GM19099 (cell line): ENCODE data around the gene FYB2.

Experiments
- POLR2A ChIP-seq: IDR thresholded peaks from 3 replicates; pipeline ENCODE4 v1.6.1; 2011; ENCODE audit warnings: low read depth; ENCODE audit not compliant: insufficient read length; ENCODE audit errors: extremely low read depth

FYB2 gene

DNA sequence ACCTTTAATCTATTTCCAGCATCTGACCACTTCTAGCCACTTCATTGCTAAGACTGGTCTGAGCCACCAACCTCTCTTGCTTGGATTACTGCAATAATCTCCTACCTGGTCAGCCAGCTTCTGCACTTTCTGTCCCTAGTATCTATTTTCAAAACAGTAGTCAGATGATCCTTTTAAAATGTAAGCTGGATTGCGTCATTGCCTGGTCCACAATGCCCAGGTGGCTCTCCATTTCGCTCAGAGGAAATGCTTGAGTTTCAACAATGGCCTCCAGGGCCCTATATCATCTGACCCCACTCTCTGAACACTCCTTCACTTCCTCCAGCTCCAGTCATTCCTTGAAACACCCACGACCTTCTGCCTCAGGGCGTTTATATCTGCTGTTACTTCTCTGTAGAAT, 2.3 kb downstream of the FYB2 start:
- TF ChIP-seq POLR2A, result no peak

DNA sequence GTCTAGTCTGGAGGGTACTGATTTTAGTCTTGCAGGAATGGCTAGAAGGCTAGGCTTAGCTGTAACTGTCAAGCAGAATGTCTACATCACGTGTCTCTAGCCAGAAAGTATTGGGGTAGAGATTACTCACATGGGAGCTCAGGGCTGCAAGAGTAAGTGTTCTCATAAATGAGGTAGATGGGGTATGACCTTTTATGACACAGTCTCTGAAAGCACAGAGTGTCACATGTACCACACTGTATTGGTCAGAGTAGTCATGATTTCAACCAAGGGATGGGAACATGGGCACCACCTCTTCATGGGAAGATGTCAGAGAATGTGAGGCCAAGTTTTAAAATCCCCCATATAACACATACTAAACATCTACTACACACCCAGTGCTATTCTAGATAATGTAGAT, 2.9 kb downstream of the FYB2 start:
- no peak for TF ChIP-seq POLR2A

DNA sequence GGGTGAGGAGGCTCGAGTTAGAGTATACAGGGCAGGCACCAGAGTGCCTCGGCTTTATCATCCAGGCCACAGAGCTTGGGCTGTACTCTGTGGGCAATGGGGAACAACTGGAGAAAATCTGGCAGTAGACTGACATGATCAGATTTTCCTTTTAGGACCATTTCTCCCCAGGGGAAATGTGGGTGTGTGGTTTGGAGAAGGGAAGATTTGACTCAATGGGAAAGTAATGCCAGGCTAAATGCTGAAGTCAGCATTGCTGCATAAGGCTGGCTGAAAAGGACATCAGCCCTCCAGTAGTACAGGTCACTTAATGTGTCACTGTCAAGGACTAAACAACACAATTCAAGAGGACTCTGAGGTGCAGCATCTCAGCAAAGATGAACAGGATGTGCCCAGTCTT, 5.0 kb downstream of the FYB2 start:
- no peak for TF ChIP-seq POLR2A

DNA sequence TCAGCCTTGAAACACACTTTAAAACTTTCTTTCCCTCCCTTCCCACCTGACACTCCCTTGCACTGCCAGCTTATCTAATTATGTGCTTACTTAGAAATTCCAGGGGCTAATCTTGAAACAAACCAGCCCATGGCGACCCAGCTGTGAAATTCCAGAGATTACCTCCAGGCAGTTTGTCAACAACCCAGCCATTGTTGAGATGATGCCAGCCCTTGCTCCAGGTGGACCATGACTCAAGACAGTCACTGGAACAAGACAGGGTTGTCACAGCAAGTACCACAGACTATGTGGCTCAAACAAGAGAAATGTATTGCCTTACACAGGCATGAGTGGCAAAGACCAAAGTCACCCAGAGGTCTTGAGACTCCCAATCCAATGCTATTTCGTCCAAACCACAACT, 7.9 kb downstream of the FYB2 start:
- TF ChIP-seq POLR2A, result no peak

DNA sequence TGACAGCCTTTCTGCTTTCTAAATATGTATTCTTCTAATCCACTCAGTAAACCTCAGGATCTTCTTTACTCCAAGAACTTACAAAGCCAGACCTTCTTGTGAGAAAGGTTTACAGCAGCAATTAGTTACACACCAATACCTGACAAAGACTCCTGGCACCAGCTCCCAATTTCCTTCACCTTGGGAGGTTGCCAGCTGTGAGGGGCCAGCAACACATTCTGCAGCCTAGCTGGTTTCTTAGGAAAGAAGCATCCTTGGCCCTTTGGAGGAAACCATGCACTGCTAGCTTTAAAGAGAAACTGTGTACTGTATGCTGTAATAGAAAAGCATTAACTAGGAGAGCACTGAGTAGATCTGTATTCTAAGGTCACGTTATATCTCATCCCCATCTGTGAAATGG, 10.8 kb downstream of the FYB2 start:
- no peak for TF ChIP-seq POLR2A

DNA sequence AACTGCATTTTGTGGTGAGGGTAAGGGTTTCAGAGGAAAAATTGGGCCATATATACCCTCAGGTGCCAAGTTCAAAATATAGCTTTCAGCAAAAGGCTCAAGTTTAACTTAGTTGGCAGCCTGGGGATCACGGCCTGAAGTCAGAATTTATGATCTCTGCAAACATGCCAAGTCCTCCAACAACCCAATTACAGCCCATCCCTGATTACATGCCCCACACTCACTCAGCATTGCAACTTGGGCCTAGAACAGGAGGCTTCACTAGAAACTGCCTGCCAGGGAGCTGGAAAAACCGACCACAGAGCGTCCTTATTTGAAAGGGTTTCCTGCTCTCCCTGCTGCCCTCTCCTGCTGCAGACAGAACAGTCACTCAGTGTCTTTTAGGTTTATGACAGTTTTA, 12.4 kb downstream of the FYB2 start:
- no peak for TF ChIP-seq POLR2A

DNA sequence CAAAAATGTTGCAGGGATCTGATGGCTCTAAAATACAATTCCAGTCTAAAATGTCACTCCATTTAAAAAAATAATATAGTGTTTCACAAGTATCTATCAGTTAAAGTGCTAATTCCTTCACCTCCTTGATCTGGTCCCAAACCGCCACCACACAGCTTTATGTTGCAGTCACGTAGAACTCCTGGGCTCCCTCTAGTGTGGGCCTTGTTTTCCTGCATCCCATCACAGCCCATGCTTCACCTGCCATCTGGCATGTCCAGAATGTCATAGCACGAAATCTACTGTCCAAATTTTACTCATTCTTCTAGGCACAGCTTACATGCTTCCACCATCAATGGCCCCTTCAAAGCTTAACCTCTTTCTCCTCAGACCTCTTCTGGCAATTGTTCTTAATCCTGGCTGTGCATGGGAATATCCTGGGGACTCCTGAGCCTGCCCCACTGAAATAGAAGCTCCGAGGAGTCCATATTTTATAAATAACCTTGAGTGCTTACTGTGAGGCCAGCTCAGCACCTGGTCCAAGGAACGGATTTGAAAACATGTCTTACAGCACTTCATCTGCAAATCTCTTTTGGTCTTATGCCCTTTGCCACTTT, 15.5 kb downstream of the FYB2 start:
- TF ChIP-seq POLR2A, result no peak

DNA sequence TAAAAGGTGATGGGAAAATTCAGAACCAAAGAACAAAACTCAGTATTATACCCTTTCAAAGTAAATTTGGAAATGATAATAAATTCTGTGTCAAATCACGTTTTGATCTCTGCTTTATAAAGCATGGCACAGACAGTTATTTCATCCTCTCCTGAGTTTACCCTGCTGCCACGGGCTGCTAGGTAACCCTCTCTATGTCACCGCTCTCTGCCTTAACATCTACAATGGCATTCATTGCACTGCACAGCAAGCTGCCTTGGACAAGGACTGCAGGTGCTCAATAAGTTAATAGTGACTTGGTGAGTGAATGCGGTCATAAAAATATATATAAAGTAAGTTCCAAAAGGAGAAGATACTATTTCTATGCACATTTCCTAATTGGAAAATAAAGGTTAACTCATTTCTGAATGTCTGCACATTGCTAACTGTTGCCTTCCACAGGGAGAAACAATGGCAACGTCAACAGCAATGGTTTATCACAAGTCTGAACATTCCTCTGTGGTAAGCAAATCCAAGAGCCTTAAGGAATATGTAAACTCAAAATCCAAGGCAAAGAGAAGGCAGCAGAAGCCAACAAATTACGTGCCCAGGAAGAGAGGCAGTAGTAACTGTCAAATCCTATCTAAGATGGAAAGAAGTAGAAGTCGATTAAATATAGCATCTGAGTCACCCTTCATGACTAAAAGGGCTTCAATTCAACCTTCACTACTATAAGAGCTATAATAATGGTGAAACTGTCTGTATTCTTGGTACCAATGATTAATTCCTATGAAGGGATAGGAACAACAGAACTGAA, 19.4 kb downstream of the FYB2 start:
- TF ChIP-seq POLR2A, result no peak

DNA sequence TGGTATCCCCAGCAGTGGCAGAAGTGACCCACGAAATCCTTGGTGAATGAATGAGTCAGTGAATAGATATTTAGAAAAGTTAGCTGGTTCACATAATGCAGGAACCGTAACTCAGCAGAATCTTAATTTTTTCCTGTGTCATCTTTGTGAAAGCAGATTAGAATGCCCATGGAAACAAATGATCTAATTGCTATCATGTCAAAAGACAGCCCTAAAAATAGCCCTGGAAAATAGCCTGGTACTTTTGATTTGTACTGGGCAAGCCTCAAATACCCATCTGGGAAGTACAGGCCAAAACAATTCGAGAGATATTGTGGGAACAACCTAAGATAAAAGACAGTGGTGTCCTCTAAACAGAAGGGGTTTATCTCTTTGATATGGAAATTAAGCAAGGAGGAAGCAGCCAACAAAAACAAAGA, 21.1 kb downstream of the FYB2 start:
- no peak for TF ChIP-seq POLR2A

DNA sequence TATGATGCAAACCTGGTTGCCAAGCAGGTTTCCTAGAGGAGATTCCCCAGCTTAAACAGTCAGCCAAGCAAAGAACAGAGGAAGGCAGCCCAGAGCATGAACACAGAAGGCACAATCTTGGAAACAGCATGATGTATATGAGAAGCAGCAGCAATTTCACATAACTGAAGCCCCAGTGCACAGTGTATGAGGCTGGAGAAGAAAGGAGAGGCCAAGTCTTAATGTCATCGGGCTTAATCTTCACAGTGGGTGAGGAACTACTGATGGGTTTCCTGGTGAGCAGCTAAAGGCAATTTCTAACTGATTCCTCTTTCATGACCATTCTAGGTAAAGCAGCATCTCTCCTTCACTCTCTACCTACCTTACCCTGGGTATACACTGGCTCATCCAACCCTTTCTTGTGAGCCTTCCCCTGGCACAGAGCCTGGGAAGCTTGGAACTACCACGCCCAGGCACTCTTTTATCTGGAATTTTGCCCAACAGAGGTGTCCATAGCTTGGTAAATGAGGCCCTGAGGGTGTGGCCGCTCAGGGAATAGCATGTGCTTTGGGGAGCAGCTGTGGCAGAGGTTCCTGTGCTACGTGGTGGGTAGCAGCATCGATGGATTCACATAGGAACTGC, 22.0 kb downstream of the FYB2 start:
- no peak for TF ChIP-seq POLR2A

DNA sequence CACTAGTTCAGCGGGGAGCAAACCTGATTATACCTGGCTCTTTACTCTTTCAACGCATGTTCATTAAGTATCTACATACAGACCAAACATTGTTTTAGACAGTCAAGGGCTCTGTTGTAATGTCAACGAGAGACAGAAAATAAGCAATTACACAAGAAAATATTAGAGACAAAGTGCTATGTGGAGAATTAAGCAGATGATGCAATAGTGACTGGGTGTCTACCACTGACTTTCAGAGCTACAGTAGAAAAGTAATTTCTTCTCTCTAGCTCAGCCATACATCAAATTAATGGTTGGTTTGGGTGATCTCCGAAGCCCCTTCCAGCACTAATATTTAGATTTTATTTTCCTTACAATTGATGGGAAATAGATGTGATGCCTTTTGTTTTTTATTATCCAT, 23.3 kb downstream of the FYB2 start:
- TF ChIP-seq POLR2A, result no peak

DNA sequence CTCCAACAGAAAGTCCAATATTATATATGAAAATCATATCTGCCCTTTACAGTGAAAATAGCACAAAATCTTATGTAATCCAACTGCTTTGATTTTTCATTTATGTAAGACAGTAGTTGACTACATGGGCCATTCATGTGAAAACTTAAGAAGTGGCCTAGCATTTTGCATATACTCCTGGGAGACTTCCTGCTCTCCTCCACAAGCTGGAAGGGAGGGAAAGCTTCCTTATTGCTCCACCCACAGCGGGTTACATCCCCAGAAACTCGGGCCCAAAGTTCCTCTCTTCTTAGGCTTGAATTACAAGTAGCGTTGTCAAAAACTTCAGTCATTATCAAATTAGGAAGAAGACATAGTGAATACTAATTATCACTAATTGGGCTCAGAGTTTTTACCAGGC, 29.2 kb downstream of the FYB2 start:
- no peak for TF ChIP-seq POLR2A

DNA sequence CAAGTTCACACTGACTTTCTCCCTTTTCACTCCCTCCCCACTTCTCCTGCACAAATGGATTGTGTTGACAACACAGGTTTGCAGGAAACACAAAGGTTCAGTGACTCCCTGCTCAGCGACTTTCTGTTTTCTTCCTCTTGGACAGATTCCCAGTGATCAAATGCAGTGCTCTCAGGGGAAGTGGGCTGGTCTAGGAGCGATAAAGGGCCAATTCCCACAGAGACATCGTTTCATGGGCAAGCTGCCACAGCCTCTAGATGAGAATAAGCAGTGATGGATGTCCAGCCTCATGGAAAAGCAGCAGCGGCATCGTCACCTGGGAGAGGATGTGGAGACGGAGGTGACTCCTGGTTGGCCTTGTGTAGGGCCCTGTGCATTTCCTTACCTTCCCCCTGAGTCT, 30.6 kb downstream of the FYB2 start:
- TF ChIP-seq POLR2A, result no peak

DNA sequence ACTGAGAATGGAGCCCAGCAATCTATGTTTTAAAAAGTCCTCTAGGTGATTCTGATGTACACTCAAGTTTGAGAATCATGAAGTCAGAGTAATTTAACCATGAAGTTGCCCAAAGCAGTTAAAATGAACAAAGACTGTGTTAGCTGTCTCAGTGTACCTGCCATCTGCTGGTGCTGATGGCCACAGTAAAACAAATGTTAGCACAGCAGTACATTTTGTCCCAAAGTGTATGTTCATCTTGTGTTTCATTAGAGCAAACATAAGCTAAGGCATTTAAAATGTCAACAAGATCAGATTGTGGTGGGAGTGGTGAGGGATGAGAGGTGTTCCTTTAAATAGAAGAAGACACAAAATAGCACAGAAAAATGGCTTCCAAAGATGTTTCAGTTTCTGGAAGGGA, 31.1 kb downstream of the FYB2 start:
- TF ChIP-seq POLR2A, result no peak

DNA sequence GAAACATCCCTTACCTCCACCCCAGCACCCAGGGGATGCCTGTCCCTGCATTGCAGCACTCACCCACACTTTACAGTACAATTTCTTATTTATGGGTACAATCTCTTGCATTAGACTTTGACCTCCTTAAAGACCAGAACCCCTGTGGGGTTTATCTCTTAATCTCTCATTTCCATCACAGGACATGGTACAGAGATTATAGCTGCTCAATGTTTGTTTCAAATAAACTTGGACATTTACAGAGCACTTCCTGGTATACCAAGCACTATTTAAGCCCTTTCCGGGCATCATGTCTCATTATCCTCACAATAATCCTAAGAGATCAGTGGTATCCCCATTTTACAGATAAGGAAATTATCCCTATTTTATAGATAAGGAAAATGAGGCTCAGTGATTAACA, 31.9 kb downstream of the FYB2 start:
- no peak for TF ChIP-seq POLR2A

DNA sequence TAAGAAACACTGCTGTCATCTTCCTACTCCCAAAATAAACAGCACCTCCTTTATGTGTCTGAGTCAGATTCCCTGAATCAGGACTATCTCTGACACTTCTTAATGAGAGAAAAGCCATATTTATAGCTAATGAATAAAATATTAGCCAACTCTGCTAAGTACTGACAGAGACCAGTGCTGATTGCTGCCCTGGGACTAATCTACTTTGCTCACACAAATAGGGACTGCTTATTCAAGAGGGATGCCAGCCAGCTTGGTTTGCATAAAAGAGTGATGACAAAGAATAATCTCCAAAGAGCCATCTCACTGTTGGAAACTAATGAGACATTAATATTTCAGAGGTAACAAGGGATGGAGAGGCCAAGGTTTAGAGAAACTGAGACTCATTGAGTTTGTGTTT, 36.4 kb downstream of the FYB2 start:
- no peak for TF ChIP-seq POLR2A

DNA sequence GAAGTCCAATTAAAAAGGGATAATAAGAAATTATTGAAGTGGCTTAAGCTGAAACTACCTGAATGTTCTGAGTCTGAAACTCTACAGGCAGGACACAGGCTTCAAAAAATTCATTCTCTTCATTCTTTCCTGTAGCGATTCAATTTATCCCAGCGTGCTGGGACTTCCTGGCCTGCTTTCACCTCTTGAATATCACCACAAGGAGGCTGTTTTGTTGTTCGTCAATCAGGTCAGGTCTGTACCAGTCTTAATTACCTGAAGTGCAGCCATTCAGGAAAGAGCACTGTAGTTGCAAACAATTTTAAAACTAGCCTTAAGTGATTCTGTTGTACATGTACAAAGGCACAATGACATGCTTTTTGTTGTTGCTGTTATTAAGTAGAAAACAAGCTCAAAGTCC, 38.4 kb downstream of the FYB2 start:
- TF ChIP-seq POLR2A, result no peak

DNA sequence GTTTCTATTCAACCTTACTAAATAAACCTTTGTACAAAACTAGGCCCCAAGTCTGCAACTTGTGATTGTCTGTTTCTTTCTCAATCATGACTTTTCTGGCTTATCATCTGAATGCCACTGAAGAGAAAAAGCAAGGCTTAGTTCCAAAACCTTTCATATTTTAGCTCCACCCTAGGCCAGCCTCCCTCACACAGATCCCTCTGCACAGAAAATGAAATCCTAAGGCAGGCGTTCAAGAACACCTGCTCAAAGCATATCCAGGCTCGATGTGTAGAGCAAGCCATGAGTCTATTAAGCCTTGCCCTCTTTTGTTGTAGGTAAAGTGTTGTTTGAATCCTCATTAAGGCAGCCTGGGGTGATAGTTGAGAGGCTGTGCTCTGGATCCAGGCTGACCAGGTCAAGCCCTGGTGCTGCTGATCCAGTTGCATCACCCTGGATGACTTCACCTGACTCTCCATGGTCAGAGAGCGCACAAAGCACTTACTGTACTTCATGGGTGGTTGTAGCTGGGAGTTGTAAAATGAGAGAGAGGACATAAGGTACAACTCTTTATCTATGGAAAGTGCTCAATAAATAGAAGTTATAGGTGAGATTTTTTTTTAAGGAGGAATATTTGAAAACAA, 39.0 kb downstream of the FYB2 start:
- no peak for TF ChIP-seq POLR2A
